IMR-90 (cell line): ENCODE measurements around the gene DIPK1A. TPM values are rescaled to one million over a fixed set of nuclear protein-coding genes. Genes with fewer than 3 reads are reported as not detected.

Experiments
- ATAC-seq: fragments of 200-7000 bp; cut with Tn5 transposase; 2 replicates; pipeline ENCODE4 v1.9.1; 2020; ENCODE audit warnings: low read depth, mild to moderate bottlenecking, moderate library complexity
- BruUV-seq: library from RNA; stranded (reverse); fragments of 400-500 nt; replicated peaks from 2 replicates; lab custom pipeline; 2021; lab: Mats Ljungman, UMichigan
- CTCF ChIA-PET: fragments of 300-600 bp; formaldehyde crosslinking; extraction: SDS; loops from one replicate; lab custom pipeline; 2021; ENCODE audit warnings: antibody characterized with exemption; lab: Yijun Ruan, JAX
- POLR2A ChIA-PET: fragments of 300-600 bp; sonication (Branson Sonifier 250); formaldehyde crosslinking; loops from one replicate; lab custom pipeline; 2022; ENCODE audit warnings: antibody characterized with exemption; ENCODE audit not compliant: unreplicated experiment; lab: Charles Lee
- DNase-seq: peaks from one replicate; pipeline ENCODE4 v3.0.0; 2013
- H2AFZ ChIP-seq: replicated peaks from 2 replicates; pipeline ENCODE3; 2013; ENCODE audit warnings: low read length, mild to moderate bottlenecking; ENCODE audit not compliant: poor library complexity
- H2AK5ac ChIP-seq: 2 replicates; pipeline ENCODE4 v1.6.1; 2013; ENCODE audit warnings: low read depth, low read length, inconsistent platforms
- H2AK9ac ChIP-seq: replicated peaks from 2 replicates; pipeline ENCODE3; 2013; ENCODE audit warnings: mild to moderate bottlenecking, low read depth, low read length, moderate library complexity; ENCODE audit not compliant: poor library complexity
- H2BK120ac ChIP-seq: 2 replicates; pipeline ENCODE4 v1.6.1; 2013; ENCODE audit warnings: low read depth, low read length, inconsistent platforms
- H2BK15ac ChIP-seq: 3 replicates; pipeline ENCODE4 v1.6.1; 2013; ENCODE audit warnings: low read depth, low read length, inconsistent platforms
- H2BK20ac ChIP-seq: 2 replicates; pipeline ENCODE4 v1.6.1; 2013; ENCODE audit warnings: low read depth, mild to moderate bottlenecking, inconsistent platforms, low read length, moderate library complexity
- H2BK5ac ChIP-seq: 2 replicates; pipeline ENCODE4 v1.6.1; 2013; ENCODE audit warnings: mild to moderate bottlenecking, low read depth, low read length, inconsistent platforms; ENCODE audit not compliant: poor library complexity, severe bottlenecking
- H3K14ac ChIP-seq: replicated peaks from 2 replicates; pipeline ENCODE4 v1.6.1; 2013; ENCODE audit warnings: low read depth, low read length, inconsistent platforms
- H3K18ac ChIP-seq: 2 replicates; pipeline ENCODE4 v1.6.1; 2013; ENCODE audit warnings: low read depth, low read length, control low read depth
- H3K23ac ChIP-seq: 2 replicates; pipeline ENCODE4 v1.6.1; 2013; ENCODE audit warnings: low read depth, low read length, inconsistent platforms
- H3K27ac ChIP-seq: 2 replicates; pipeline ENCODE4 v1.5.1; 2013; ENCODE audit warnings: mild to moderate bottlenecking, control low read depth, low read length; ENCODE audit not compliant: insufficient read depth
- H3K27me3 ChIP-seq: 2 replicates; pipeline ENCODE4 v1.6.1; 2013; ENCODE audit warnings: low read length; ENCODE audit not compliant: control insufficient read depth, insufficient read depth
- H3K36me3 ChIP-seq: 2 replicates; pipeline ENCODE4 v1.6.1; 2013; ENCODE audit warnings: low read length, mixed read lengths; ENCODE audit not compliant: control insufficient read depth, insufficient read depth
- H3K4ac ChIP-seq: 2 replicates; pipeline ENCODE4 v1.6.1; 2013; ENCODE audit warnings: low read depth, low read length, inconsistent platforms
- H3K4me1 ChIP-seq: 2 replicates; pipeline ENCODE4 v1.6.1; 2013; ENCODE audit warnings: low read length, mixed read lengths; ENCODE audit not compliant: control insufficient read depth, insufficient read depth
- H3K4me2 ChIP-seq: 2 replicates; pipeline ENCODE4 v1.6.1; 2013; ENCODE audit warnings: low read depth, mild to moderate bottlenecking, control low read depth, low read length, moderate library complexity
- H3K4me3 ChIP-seq: 2 replicates; pipeline ENCODE4 v1.5.1; 2013; ENCODE audit warnings: low read depth, mild to moderate bottlenecking, control low read depth, low read length, moderate library complexity; ENCODE audit not compliant: insufficient read depth
- H3K56ac ChIP-seq: 2 replicates; pipeline ENCODE4 v1.6.1; 2013; ENCODE audit warnings: low read length, inconsistent platforms; ENCODE audit not compliant: insufficient read depth; ENCODE audit errors: extremely low read depth
- H3K79me1 ChIP-seq, 2 experiments: 2 replicates each; pipeline ENCODE4 v1.6.1; 2013; ENCODE audit warnings: low read length in 2 of 2, inconsistent platforms in 1 of 2, low read depth in 1 of 2
- H3K9ac ChIP-seq: 2 replicates; pipeline ENCODE4 v1.6.1; 2013; ENCODE audit warnings: low read depth, low read length, control low read depth
- H3K9me1 ChIP-seq: 2 replicates; pipeline ENCODE4 v1.6.1; 2013; ENCODE audit warnings: low read length, inconsistent platforms; ENCODE audit not compliant: insufficient read depth
- H3K9me3 ChIP-seq: 2 replicates; pipeline ENCODE4 v1.6.1; 2013; ENCODE audit warnings: low read length; ENCODE audit not compliant: control insufficient read depth, insufficient read depth
- H4K20me1 ChIP-seq: 2 replicates; pipeline ENCODE4 v1.6.1; 2013; ENCODE audit warnings: low read length, inconsistent platforms; ENCODE audit not compliant: insufficient read depth
- H4K5ac ChIP-seq: 2 replicates; pipeline ENCODE4 v1.6.1; 2013; ENCODE audit warnings: mild to moderate bottlenecking, low read depth, low read length, control low read depth
- H4K8ac ChIP-seq, 2 experiments: 2 replicates each; pipeline ENCODE4 v1.6.1; 2013; ENCODE audit warnings: low read depth in 2 of 2, low read length in 2 of 2, control low read depth in 1 of 2, inconsistent platforms in 1 of 2
- H4K91ac ChIP-seq: 2 replicates; pipeline ENCODE4 v1.6.1; 2013; ENCODE audit warnings: low read depth, low read length, inconsistent platforms; ENCODE audit not compliant: insufficient read depth
- CEBPB ChIP-seq: IDR thresholded peaks from 2 replicates; pipeline ENCODE4 v1.6.1; 2012; ENCODE audit warnings: low read depth, low read length, improper control_type of control experiment
- ELK1 ChIP-seq: fragments of 150-350 bp; IDR thresholded peaks from 2 replicates; pipeline ENCODE4 v1.6.1; 2016; ENCODE audit warnings: low read depth, mild to moderate bottlenecking, low read length, moderate library complexity, borderline replicate concordance
- FOS ChIP-seq: fragments of 150-350 bp; IDR thresholded peaks from 2 replicates; pipeline ENCODE4 v1.6.1; 2016; ENCODE audit warnings: low read depth, low read length
- RCOR1 ChIP-seq: IDR thresholded peaks from 2 replicates; pipeline ENCODE4 v1.6.1; 2012; ENCODE audit warnings: mild to moderate bottlenecking, low read length, improper control_type of control experiment; ENCODE audit not compliant: insufficient replicate concordance
- WGBS, 2 experiments: methylation state at CpG; one replicate each; pipeline versions ENCODE4 v1.1.5 to v1.1.7; 2013; ENCODE audit warnings: missing lambda C conversion rate in 2 of 2; ENCODE audit not compliant: insufficient read length in 1 of 2; ENCODE audit errors: extremely low coverage in 2 of 2; 5-methylcytosine and 5-hydroxymethylcytosine counted together
- dilution Hi-C: fragments of 300-500 bp; cut with HindIII; formaldehyde crosslinking; loops from one replicate; pipeline ENCODE4 v1.14.3; 2018; ENCODE audit warnings: low sequenced_read_pairs; ENCODE audit not compliant: unreplicated experiment
- in situ Hi-C: fragments of 300-500 bp; cut with MboI; formaldehyde crosslinking; loops from 3 replicates; pipeline ENCODE4 v1.14.3; 2019; ENCODE audit warnings: low sequenced_read_pairs, inconsistent platforms, mixed read lengths
- intact Hi-C: fragments of 100-400 bp; cut with micrococcal nuclease; formaldehyde crosslinking; loops from 2 replicates; pipeline ENCODE4 v1.10.0; 2022
- polyA plus RNA-seq, 3 experiments: library from polyadenylated mRNA; depleted of rRNA; stranded (reverse); fragments of >200 nt; gene quantifications; 2 replicates each; pipeline ENCODE4 v1.2.3, GENCODE V29; 2012; ENCODE audit warnings: low replicate concordance in 1 of 3
- total RNA-seq: library from RNA; depleted of rRNA; stranded (reverse); fragments of >200 nt; gene quantifications from 2 replicates; pipeline ENCODE4 v1.2.3, GENCODE V29; 2012

Gene DIPK1A
- total and polyA plus RNA-seq, 2 of the 4 experiments (the other 2 are of a cell fraction) = 4.7 to 5.7 TPM

DNA sequence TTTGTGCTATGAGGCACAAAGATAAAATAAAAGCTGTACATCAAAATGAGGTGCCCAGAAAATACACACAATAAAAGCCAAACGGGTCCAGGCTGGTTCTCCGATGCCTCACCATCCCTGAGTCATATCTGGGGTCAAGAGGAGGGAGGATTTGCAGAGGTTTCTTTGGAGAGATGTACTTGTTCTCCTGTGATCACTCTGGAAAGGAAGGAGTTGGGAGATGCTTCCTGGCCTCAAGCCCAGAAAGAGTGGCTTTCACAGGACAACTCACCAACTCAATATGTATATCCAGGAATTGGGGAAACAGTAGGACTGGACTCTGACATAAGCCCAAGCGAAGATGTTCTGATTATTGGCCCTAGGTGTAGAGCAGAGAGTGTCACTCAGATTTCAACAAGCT is 51.9 kb downstream of the DIPK1A start:
- Histone ChIP-seq H4K5ac (no peak overlapping the region), H4K20me1 (no peaks in the 10 kb centered on the region; the same call in 1 of the 2 replicates), H3K27me3 (no peaks in the 10 kb centered on the region), H3K4ac (peak overlapping the region; percentile 26; the same call in 1 of the 2 replicates), H4K8ac (no peak overlapping the region), H3K4me2 (peak overlapping the region; percentile 10; the same call in 1 of the 2 replicates), H4K91ac (peak overlapping the region; percentile 4; the same call in 1 of the 2 replicates), H2AK9ac (no peak overlapping the region), H2BK15ac (no peak overlapping the region; the same call in 2 of the 3 replicates), H2AK5ac (no peak overlapping the region), H3K18ac (no peak overlapping the region), H3K9me3 (no peaks in the 10 kb centered on the region), H2BK120ac (peak overlapping the region; percentile 2; the same call in 1 of the 2 replicates), H3K9ac (no peak overlapping the region), H2AFZ (no peak overlapping the region), H3K14ac (no peak overlapping the region), H3K36me3 (no peaks in the 10 kb centered on the region), H3K4me1 (peaks cover 14% of the 10 kb centered on the region), H2BK5ac (no peak overlapping the region), H3K4me3 (no peak overlapping the region), H3K56ac (no peak overlapping the region), H3K27ac (no peak overlapping the region), H3K9me1 (no peaks in the 10 kb centered on the region; the same call in 1 of the 2 replicates), H2BK20ac (no peak overlapping the region), H3K79me1 (peaks cover 2 to 17% of the 10 kb centered on the region in 2 experiments; a peak in 3 of 4 replicates), H3K23ac (no peak overlapping the region)
- WGBS, 2 experiments = no CpG with 5 or more reads among the region's 3 CpGs
- ATAC-seq = peak; percentile 92
- intact Hi-C loops (loop anchor here (5.0 kb wide), 1 partner anchor 42 kb away; no protein-coding TSS in a partner anchor), in situ Hi-C loops (no loop called here), dilution Hi-C loops (no loop called here)
- BruUV-seq = no TSS peak
- DNase-seq = peak; percentile 95
- TF ChIP-seq RCOR1 = peak; percentile 53
- TF ChIP-seq FOS = peak; percentile 23; the same call in 1 of the 2 replicates
- no peak for TF ChIP-seq ELK1
- no peak for TF ChIP-seq CEBPB
- ChIA-PET POLR2A (no interaction called here), CTCF (no interaction called here)
